HepG2 (cell line): ENCODE measurements around the gene UBE2U. TPM values are rescaled to one million over a fixed set of nuclear protein-coding genes. Genes with fewer than 3 reads are reported as not detected.

Experiments
- ATAC-seq: fragments of 200-7000 bp; cut with Tn5 transposase; 3 replicates; pipeline ENCODE4 v1.9.1; 2020; ENCODE audit warnings: mild to moderate bottlenecking, moderate library complexity
- BruUV-seq: library from RNA; stranded (reverse); fragments of 400-500 nt; replicated peaks from 2 replicates; lab custom pipeline; 2021; lab: Mats Ljungman, UMichigan
- CTCF ChIA-PET: fragments of 300-600 bp; formaldehyde crosslinking; extraction: SDS; loops from one replicate; lab custom pipeline; 2021; ENCODE audit warnings: low total read pairs, inconsistent platforms, low intra/inter-chr PET ratio; lab: Yijun Ruan, JAX
- POLR2A ChIA-PET: fragments of 350-600 bp; sonication (Branson Sonifier 250); formaldehyde crosslinking; loops from one replicate; lab custom pipeline; 2020; ENCODE audit warnings: antibody characterized with exemption, inconsistent platforms; lab: Yijun Ruan, JAX
- DNase-seq: peaks from one replicate; pipeline ENCODE4 v3.0.0-alpha.2; 2015; ENCODE audit warnings: low spot score
- FAIRE-seq: peaks from 3 replicates; lab custom pipeline; 2011; peaks lifted over from hg19 to GRCh38; lab: Jason Lieb, UNC
- H2AFZ ChIP-seq: one replicate; pipeline ENCODE4 v1.6.1; 2011; ENCODE audit warnings: low read length, inconsistent platforms
- H3K27ac ChIP-seq: fragments of 300-600 bp; 3 replicates; pipeline ENCODE4 v1.8.0; 2011; ENCODE audit warnings: mixed run types, mild to moderate bottlenecking, mixed read lengths, low read length, inconsistent platforms; ENCODE audit not compliant: insufficient read depth; ENCODE audit errors: extremely low read length
- H3K27me3 ChIP-seq, 2 experiments: fragments of 200-600 bp in 1 of 2; 2 replicates in 1 of 2; 3 replicates in 1 of 2; pipeline versions ENCODE4 v1.6.0 to v1.8.0; 2011; ENCODE audit warnings: low read length in 2 of 2, mild to moderate bottlenecking in 2 of 2, moderate library complexity in 2 of 2, inconsistent platforms in 1 of 2; ENCODE audit not compliant: insufficient read depth in 2 of 2, control insufficient read depth in 1 of 2
- H3K36me3 ChIP-seq, 2 experiments: fragments of 200-600 bp in 1 of 2; replicated peaks in 1 of 2; 2 replicates in 1 of 2; 3 replicates in 1 of 2; pipeline versions ENCODE4 v1.5.1 to v1.8.0; 2011; ENCODE audit warnings: low read length in 2 of 2, inconsistent platforms in 1 of 2; ENCODE audit not compliant: insufficient read depth in 2 of 2, control insufficient read depth in 1 of 2
- H3K4me1 ChIP-seq: 2 replicates; pipeline ENCODE4 v1.5.1; 2012; ENCODE audit warnings: low read length, inconsistent platforms; ENCODE audit not compliant: insufficient read depth
- H3K4me2 ChIP-seq: 2 replicates; pipeline ENCODE4 v1.6.0; 2011; ENCODE audit warnings: low read depth, low read length, inconsistent platforms
- H3K4me3 ChIP-seq, 3 experiments: fragments of 200-600 bp in 1 of 3; sonication (generic), shearing (Covaris generic) in 1 of 3; replicated peaks in 1 of 3; 2 replicates each; pipeline ENCODE4 v1.5.1; 2011 to 2016; ENCODE audit warnings: low read length in 3 of 3, inconsistent platforms in 2 of 3, low read depth in 2 of 3, mild to moderate bottlenecking in 2 of 3, control low read depth in 1 of 3, mixed read lengths in 1 of 3; ENCODE audit not compliant: insufficient read depth in 1 of 3
- H3K79me2 ChIP-seq: one replicate; pipeline ENCODE4 v1.6.1; 2011; ENCODE audit warnings: low read length, inconsistent platforms; ENCODE audit not compliant: insufficient read depth
- H3K9ac ChIP-seq: 2 replicates; pipeline ENCODE4 v1.6.0; 2011; ENCODE audit warnings: mild to moderate bottlenecking, low read depth, low read length, inconsistent platforms; ENCODE audit not compliant: insufficient read depth
- H3K9me3 ChIP-seq: 2 replicates; pipeline ENCODE4 v1.5.1; 2012; ENCODE audit warnings: mild to moderate bottlenecking, low read length
- H4K20me1 ChIP-seq: 2 replicates; pipeline ENCODE4 v1.6.0; 2011; ENCODE audit warnings: inconsistent platforms, mild to moderate bottlenecking, low read length, moderate library complexity; ENCODE audit not compliant: insufficient read depth
- ADNP ChIP-seq: sonication (generic); formaldehyde crosslinking; IDR thresholded peaks from 2 replicates; pipeline ENCODE4 v1.4.0; 2020; ENCODE audit warnings: missing genetic modification reagents
- CCDC6 ChIP-seq: sonication (generic); formaldehyde crosslinking; IDR thresholded peaks from 2 replicates; pipeline ENCODE4 v1.8.1; 2022; ENCODE audit warnings: mild to moderate bottlenecking, missing genetic modification reagents, moderate library complexity
- FLYWCH1 ChIP-seq: sonication (generic); formaldehyde crosslinking; IDR thresholded peaks from 2 replicates; pipeline ENCODE4 v1.8.1; 2023; ENCODE audit warnings: mild to moderate bottlenecking, missing genetic modification reagents
- KAT7 ChIP-seq: IDR thresholded peaks from 2 replicates; pipeline ENCODE4 v1.6.1; 2018; ENCODE audit warnings: borderline replicate concordance, missing compliant biosample characterization
- KDM3A ChIP-seq: IDR thresholded peaks from 2 replicates; pipeline ENCODE4 v1.6.1; 2018; ENCODE audit warnings: low read depth, missing compliant biosample characterization
- MZF1 ChIP-seq: sonication (generic); formaldehyde crosslinking; IDR thresholded peaks from 2 replicates; pipeline ENCODE4 v1.8.1; 2023; ENCODE audit warnings: mild to moderate bottlenecking, missing genetic modification reagents, borderline replicate concordance
- NFKBIZ ChIP-seq: IDR thresholded peaks from 2 replicates; pipeline ENCODE4 v1.6.1; 2018; ENCODE audit warnings: missing genetic modification reagents, missing compliant biosample characterization
- ZFP1 ChIP-seq: IDR thresholded peaks from 2 replicates; pipeline ENCODE4 v1.6.1; 2016
- ZNF354B ChIP-seq: sonication (generic); formaldehyde crosslinking; IDR thresholded peaks from 2 replicates; pipeline ENCODE4 v1.8.0; 2022; ENCODE audit warnings: mild to moderate bottlenecking, missing genetic modification reagents
- ZNF652 ChIP-seq: IDR thresholded peaks from 2 replicates; pipeline ENCODE4 v1.6.1; 2016; ENCODE audit warnings: low read depth, borderline replicate concordance
- ZNF749 ChIP-seq: sonication (generic); formaldehyde crosslinking; IDR thresholded peaks from 2 replicates; pipeline ENCODE4 v1.8.0; 2022; ENCODE audit warnings: mild to moderate bottlenecking, missing genetic modification reagents, moderate library complexity, borderline replicate concordance
- ZNF768 ChIP-seq: sonication (generic); formaldehyde crosslinking; IDR thresholded peaks from 2 replicates; pipeline ENCODE4 v1.4.0; 2020; ENCODE audit warnings: missing genetic modification reagents
- ZNF777 ChIP-seq: sonication (generic); formaldehyde crosslinking; IDR thresholded peaks from 2 replicates; pipeline ENCODE4 v1.4.0; 2020; ENCODE audit warnings: missing genetic modification reagents
- ZNF781 ChIP-seq: sonication (generic); formaldehyde crosslinking; IDR thresholded peaks from 2 replicates; pipeline ENCODE4 v1.5.1; 2020; ENCODE audit warnings: borderline replicate concordance, mild to moderate bottlenecking, missing genetic modification reagents; ENCODE audit errors: not compliant biosample characterization
- WGBS: methylation state at CpG from one replicate; pipeline ENCODE4 v1.1.6; 2017; ENCODE audit warnings: low lambda C conversion rate; 5-methylcytosine and 5-hydroxymethylcytosine counted together
- in situ Hi-C: cut with HindIII; loops from 2 replicates; pipeline ENCODE4 v1.10.0; 2017; ENCODE audit warnings: low pct_unique_long_range_greater_than_20kb; ENCODE audit not compliant: extremely low pct_ligation_motif_present
- intact Hi-C: fragments of 100-400 bp; cut with micrococcal nuclease; formaldehyde crosslinking; loops from one replicate; pipeline ENCODE4 v1.10.0; 2022; ENCODE audit not compliant: unreplicated experiment
- polyA plus RNA-seq, 8 experiments: library from polyadenylated mRNA; depleted of rRNA in 3 of 8; stranded (reverse) in 7 of 8; unstranded in 1 of 8; fragments of >200 nt; fragmentation: Illumina TruSeq in 4 of 8; extraction: Trizol in 4 of 8; gene quantifications; 2 replicates each; pipeline versions ENCODE4 v1.2.1 to v1.2.3, GENCODE V29; 2011 to 2016; ENCODE audit warnings: low read depth in 4 of 8, missing spikeins in 1 of 8, mixed read lengths in 1 of 8; ENCODE audit not compliant: insufficient read depth in 1 of 8
- total RNA-seq, 5 experiments: library from RNA; depleted of rRNA; stranded (reverse); fragments of >200 nt; fragmentation: Illumina TruSeq; extraction: Trizol; gene quantifications; 2 replicates each; pipeline ENCODE4 v1.2.3, GENCODE V29; 2016; ENCODE audit warnings: low read depth in 1 of 5
- TF ChIP-seq, protein P1 (sequence below): sonication (generic); formaldehyde crosslinking; IDR thresholded peaks from 2 replicates; pipeline ENCODE4 v1.5.1; 2020; ENCODE audit warnings: mild to moderate bottlenecking, missing genetic modification reagents
- TF ChIP-seq, protein P2 (sequence below): sonication (generic); formaldehyde crosslinking; IDR thresholded peaks from 2 replicates; pipeline ENCODE4 v1.4.0; 2020; ENCODE audit warnings: missing genetic modification reagents

Gene UBE2U
- total and polyA plus RNA-seq, 2 of the 13 experiments (the other 11 are each of a cell fraction or from before 2014, with no cell fraction given): not detected

DNA sequence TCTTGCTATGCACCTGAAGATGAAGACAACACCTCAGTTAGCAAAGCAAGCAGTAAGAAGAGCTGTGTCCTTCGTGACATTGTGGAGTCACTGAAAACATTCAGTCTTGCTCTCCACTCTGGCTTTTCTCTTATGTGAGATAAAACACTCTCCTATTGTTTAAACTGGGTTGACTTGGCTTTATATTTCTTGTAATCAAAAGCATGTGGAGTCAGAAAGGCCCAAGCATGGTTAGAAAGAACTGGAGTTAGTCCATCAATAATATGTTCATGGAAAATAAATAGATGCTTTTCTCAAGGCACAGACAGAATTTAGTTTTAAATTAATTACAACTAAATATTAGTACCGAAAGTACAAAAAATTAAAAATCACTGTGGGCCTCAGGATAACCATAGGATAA lies 61.7 kb downstream of the UBE2U start:
- no TSS peak for BruUV-seq
- WGBS: 4% methylated on average over 2 of the region's 2 CpGs
- Histone ChIP-seq H3K4me3 (no peak overlapping the region), H2AFZ (no peak overlapping the region), H3K9ac (no peak overlapping the region), H3K27ac (no peak overlapping the region), H4K20me1 (no peaks in the 10 kb centered on the region), H3K4me1 (no peaks in the 10 kb centered on the region), H3K36me3 (no peaks in the 10 kb centered on the region), H3K9me3 (no peaks in the 10 kb centered on the region), H3K4me2 (no peak overlapping the region), H3K79me2 (no peaks in the 10 kb centered on the region), H3K27me3 (peaks cover 0 to 10% of the 10 kb centered on the region in 2 experiments; a peak in 2 of 5 replicates)
- TF ChIP-seq ZNF354B (CRISPR knock-in tag): no peak
- TF ChIP-seq ZNF777 (CRISPR knock-in tag): no peak
- TF ChIP-seq ADNP (CRISPR knock-in tag): no peak
- TF ChIP-seq MZF1 (CRISPR knock-in tag): no peak
- no peak for TF ChIP-seq KAT7 (CRISPR knock-in tag)
- TF ChIP-seq KDM3A (CRISPR knock-in tag): no peak
- TF ChIP-seq ZNF749 (CRISPR knock-in tag): no peak
- ATAC-seq: no peak
- no peak for FAIRE-seq
- intact Hi-C loops (no loop called here), in situ Hi-C loops (loop anchor here (5.0 to 10.0 kb wide), 2 partner anchors 410 to 557 kb away; no protein-coding TSS in a partner anchor)
- DNase-seq: no peak
- ChIA-PET CTCF (no interaction called here), POLR2A (no interaction called here)

DNA sequence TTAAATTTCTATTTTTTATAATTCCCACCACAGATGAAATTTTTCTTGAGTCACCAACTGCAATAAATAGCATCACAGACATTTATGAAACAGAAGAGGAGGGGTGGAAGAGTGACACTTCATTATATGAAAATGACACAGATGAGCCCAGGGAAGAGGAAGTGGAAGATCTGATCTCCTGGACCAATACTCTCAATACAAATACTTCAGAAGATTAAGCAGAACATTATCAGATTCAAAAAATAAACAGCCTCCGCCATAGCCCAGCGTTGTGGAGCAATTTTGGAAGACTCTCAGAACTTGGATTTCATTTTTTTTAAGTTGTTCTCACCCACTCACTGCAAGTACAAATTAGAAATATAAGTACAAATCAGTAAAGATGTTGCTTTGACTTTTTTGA lies 63.6 kb downstream of the UBE2U start:
- 0% methylated on average over 2 of the region's 2 CpGs for WGBS
- ChIA-PET CTCF (no interaction called here), POLR2A (no interaction called here)
- intact Hi-C loops (no loop called here), in situ Hi-C loops (loop anchor here (5.0 to 10.0 kb wide), 2 partner anchors 408 to 555 kb away; no protein-coding TSS in a partner anchor)
- Histone ChIP-seq H3K27me3 (peaks cover 0 to 10% of the 10 kb centered on the region in 2 experiments; a peak in 2 of 5 replicates), H3K79me2 (no peaks in the 10 kb centered on the region), H3K4me3 (no peak overlapping the region), H3K4me1 (no peaks in the 10 kb centered on the region), H3K27ac (no peak overlapping the region), H4K20me1 (no peaks in the 10 kb centered on the region), H2AFZ (no peak overlapping the region), H3K9ac (no peak overlapping the region), H3K4me2 (no peak overlapping the region), H3K9me3 (no peaks in the 10 kb centered on the region), H3K36me3 (no peaks in the 10 kb centered on the region)
- ATAC-seq: no peak
- BruUV-seq: no TSS peak
- no peak for DNase-seq
- FAIRE-seq: no peak
- no peak for TF ChIP-seq ZNF768 (CRISPR knock-in tag)
- no peak for TF ChIP-seq CCDC6 (CRISPR knock-in tag)
- TF ChIP-seq ZFP1 (CRISPR knock-in tag): no peak
- TF ChIP-seq FLYWCH1 (CRISPR knock-in tag): no peak
- TF ChIP-seq, protein P1, sequence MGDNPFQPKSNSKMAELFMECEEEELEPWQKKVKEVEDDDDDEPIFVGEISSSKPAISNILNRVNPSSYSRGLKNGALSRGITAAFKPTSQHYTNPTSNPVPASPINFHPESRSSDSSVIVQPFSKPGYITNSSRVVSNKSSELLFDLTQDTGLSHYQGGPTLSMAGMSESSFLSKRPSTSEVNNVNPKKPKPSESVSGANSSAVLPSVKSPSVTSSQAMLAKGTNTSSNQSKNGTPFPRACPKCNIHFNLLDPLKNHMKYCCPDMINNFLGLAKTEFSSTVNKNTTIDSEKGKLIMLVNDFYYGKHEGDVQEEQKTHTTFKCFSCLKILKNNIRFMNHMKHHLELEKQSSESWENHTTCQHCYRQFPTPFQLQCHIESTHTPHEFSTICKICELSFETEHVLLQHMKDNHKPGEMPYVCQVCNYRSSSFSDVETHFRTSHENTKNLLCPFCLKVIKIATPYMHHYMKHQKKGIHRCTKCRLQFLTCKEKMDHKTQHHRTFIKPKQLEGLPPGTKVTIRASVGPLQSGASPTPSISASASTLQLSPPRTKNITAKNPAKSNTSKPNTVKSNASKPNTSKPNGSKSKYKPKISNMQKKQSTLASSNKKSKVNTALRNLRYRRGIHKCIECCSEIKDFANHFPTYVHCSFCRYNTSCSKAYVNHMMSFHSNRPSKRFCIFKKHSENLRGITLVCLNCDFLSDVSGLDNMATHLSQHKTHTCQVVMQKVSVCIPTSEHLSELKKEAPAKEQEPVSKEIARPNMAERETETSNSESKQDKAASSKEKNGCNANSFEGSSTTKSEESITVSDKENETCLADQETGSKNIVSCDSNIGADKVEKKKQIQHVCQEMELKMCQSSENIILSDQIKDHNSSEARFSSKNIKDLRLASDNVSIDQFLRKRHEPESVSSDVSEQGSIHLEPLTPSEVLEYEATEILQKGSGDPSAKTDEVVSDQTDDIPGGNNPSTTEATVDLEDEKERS (CRISPR knock-in tag): no peak
- TF ChIP-seq, protein P2, sequence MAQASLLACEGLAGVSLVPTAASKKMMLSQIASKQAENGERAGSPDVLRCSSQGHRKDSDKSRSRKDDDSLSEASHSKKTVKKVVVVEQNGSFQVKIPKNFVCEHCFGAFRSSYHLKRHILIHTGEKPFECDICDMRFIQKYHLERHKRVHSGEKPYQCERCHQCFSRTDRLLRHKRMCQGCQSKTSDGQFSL (CRISPR knock-in tag): no peak
- TF ChIP-seq NFKBIZ (CRISPR knock-in tag): no peak
- TF ChIP-seq ZNF652: no peak
- TF ChIP-seq ZNF781: no peak
